Tibial artery (tissue), 4 donors: ENCODE data around the gene SMIM35.

Experiments used
- DNase-seq, 2 donors: peaks; one replicate each; pipeline ENCODE4 v3.0.0-alpha.2; 2019
- H3K27ac ChIP-seq, 2 donors: fragments of 200-600 bp; sonication (generic) in 1 of 2; 1 replicate in 1 of 2; 2 replicates in 1 of 2; pipeline ENCODE4 v1.5.1; 2018 to 2019; ENCODE audit warnings: mild to moderate bottlenecking in 1 of 2
- H3K27me3 ChIP-seq, 2 donors: fragments of 200-600 bp; sonication (generic) in 1 of 2; one replicate each; pipeline versions ENCODE4 v1.5.1 to v1.6.0; 2016 to 2019
- H3K36me3 ChIP-seq, 3 donors: fragments of 200-600 bp; sonication (generic) in 2 of 3; one replicate each; pipeline ENCODE4 v1.5.1; 2016 to 2019; ENCODE audit warnings: mild to moderate bottlenecking in 2 of 3
- H3K4me1 ChIP-seq, 4 donors: fragments of 200-600 bp; sonication (generic) in 2 of 4; 1 replicate in 3 of 4; 2 replicates in 1 of 4; pipeline ENCODE4 v1.5.1; 2016 to 2019
- H3K4me3 ChIP-seq, 2 donors: fragments of 200-600 bp; sonication (generic) in 1 of 2; 1 replicate in 1 of 2; 2 replicates in 1 of 2; pipeline ENCODE4 v1.5.1; 2018 to 2019; ENCODE audit warnings: mild to moderate bottlenecking in 2 of 2
- H3K9me3 ChIP-seq, 3 donors: fragments of 200-600 bp; sonication (generic) in 1 of 3; one replicate each; pipeline ENCODE4 v1.5.1; 2016 to 2019
- intact Hi-C: fragments of 100-400 bp; cut with DNase I; formaldehyde crosslinking; loops from one replicate; pipeline ENCODE4 v1.15.0; 2023; ENCODE audit warnings: low total_unique reads
- TF ChIP-seq, protein P1 (sequence below), 2 experiments: fragments of 200-600 bp in 1 of 2; fragments of 450-650 bp in 1 of 2; IDR thresholded peaks; one replicate each; pipeline ENCODE4 v1.5.1; 2017 to 2019; ENCODE audit warnings: antibody characterized with exemption in 2 of 2, mild to moderate bottlenecking in 1 of 2, moderate library complexity in 1 of 2

The SMIM35 gene

DNA sequence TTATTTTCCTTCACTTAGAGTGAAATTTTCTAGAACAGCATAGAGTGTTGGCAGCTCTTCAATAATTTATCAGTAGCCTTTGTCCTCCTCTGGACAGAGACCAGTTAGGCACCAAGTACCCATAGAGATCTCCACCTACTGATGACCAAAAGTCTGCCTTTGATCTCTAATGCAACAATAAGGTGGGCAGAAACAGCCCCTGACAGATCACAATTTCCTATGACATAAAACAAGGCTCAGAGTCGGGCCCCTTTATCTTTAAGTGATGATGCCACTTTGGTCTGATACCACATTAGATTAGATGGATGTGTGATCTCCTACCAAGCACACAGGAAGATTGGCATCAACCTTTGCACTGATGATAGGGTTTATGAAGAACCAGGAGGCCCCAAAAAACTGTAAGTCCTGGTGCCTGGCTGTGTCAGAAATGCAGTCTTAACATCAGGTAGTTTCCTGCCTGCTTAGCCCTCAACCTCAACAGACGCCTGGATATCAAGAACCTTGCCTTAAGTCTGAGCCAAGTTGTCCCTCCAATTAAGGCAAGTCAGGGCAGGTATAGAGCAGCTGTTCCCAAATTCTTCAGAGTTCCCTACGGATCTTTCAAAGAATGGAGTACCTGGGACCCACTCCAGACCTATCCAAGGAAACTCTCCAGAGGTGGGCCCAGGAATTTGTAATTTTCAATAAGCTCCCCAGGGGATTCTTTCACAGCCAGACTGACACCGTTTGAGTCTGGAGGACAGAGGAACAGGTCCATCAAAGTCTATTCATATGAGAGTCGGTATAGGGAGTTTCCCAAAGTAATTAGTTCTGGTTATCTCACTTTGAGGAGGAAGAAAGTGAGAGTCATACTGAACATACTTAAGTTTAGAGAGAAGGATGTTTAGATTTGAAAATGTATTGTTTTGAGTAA lies 40.5 kb downstream of the SMIM35 start:
- Histone ChIP-seq H3K4me3 (no peak overlapping the region), H3K27me3 (peaks cover 0 to 2% of the 10 kb centered on the region in 2 donors), H3K27ac (no peak overlapping the region), H3K36me3 (no peaks in the 10 kb centered on the region), H3K9me3 (no peaks in the 10 kb centered on the region), H3K4me1 (no peaks in the 10 kb centered on the region)
- intact Hi-C loops, result no loop called here
- TF ChIP-seq, protein P1, sequence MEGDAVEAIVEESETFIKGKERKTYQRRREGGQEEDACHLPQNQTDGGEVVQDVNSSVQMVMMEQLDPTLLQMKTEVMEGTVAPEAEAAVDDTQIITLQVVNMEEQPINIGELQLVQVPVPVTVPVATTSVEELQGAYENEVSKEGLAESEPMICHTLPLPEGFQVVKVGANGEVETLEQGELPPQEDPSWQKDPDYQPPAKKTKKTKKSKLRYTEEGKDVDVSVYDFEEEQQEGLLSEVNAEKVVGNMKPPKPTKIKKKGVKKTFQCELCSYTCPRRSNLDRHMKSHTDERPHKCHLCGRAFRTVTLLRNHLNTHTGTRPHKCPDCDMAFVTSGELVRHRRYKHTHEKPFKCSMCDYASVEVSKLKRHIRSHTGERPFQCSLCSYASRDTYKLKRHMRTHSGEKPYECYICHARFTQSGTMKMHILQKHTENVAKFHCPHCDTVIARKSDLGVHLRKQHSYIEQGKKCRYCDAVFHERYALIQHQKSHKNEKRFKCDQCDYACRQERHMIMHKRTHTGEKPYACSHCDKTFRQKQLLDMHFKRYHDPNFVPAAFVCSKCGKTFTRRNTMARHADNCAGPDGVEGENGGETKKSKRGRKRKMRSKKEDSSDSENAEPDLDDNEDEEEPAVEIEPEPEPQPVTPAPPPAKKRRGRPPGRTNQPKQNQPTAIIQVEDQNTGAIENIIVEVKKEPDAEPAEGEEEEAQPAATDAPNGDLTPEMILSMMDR (IDR thresholded peaks at IDR 0.05), result no peak
- no peak for DNase-seq

DNA sequence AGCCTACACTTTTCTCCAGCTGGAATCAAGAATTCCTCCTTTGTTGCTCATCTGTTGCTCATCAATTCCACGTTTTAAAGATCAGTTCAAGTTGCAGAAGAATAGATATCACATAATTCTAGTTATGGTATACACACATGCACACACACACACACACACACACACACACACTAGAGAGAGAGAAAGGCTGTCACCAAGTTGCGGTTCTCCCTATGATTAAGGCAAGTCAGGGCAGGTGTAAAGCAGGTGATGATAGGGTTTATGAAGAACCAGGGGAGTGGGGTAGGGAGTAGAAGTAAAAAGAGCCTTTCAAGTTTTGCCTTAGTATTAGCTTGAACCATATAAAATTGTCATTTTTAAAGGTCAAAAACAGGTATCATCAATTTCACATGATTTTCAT lies 41.6 kb downstream of the SMIM35 start:
- intact Hi-C loops, result no loop called here
- Histone ChIP-seq H3K9me3 (no peaks in the 10 kb centered on the region), H3K36me3 (no peaks in the 10 kb centered on the region), H3K27ac (no peak overlapping the region), H3K27me3 (peaks cover 0 to 7% of the 10 kb centered on the region in 2 donors), H3K4me3 (no peak overlapping the region), H3K4me1 (no peaks in the 10 kb centered on the region)
- TF ChIP-seq, protein P1 (IDR thresholded peaks at IDR 0.05), result no peak
- DNase-seq, result no peak

DNA sequence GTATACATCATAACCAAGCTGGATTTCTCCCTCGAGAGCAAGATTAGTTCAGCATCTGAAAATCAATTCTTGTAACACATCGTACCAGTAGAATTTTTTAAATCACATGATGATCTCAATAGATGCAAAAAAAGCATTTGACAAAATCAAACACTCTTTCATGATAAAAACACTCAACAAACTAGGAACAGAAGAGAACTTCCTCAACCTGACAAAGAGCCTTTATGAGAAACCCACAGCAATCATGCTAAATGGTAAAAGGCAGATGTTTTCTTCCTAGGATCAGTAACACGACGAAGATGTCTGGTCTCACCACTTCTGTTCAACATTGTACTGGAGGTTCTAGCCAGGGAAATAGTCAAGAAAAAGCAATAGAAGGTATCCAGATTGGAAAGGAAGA lies 44.0 kb downstream of the SMIM35 start:
- H3K4me3 ChIP-seq, result no peak overlapping the region
- no peak overlapping the region for H3K27ac ChIP-seq
- peaks cover 0 to 16% of the 10 kb centered on the region in 2 donors for H3K27me3 ChIP-seq
- TF ChIP-seq, protein P1 (IDR thresholded peaks at IDR 0.05), result no peak
- no peaks in the 10 kb centered on the region for H3K9me3 ChIP-seq
- DNase-seq, result no peak
- intact Hi-C loops, result no loop called here
- no peaks in the 10 kb centered on the region for H3K36me3 ChIP-seq
- no peaks in the 10 kb centered on the region for H3K4me1 ChIP-seq

DNA sequence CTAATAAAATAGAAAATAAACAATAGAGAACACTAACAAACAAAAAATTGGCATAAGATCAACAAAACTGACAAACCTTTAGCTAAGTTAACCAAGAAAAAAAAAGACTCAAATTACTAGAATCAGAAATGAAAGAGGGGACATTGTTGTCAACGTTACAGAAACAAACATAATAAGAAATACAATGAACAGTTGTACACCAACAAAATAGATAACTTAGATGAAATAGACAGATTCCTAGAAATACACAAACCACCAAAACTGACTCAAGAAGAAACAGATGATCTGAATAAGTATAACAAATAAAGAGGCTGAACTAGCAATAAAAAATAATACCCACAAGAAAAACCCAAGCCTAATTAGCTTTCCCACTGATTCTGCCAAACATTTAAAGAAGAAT lies 44.6 kb downstream of the SMIM35 start:
- intact Hi-C loops, result no loop called here
- DNase-seq, result no peak
- Histone ChIP-seq H3K27me3 (peaks cover 0 to 16% of the 10 kb centered on the region in 2 donors), H3K4me1 (no peaks in the 10 kb centered on the region), H3K4me3 (no peak overlapping the region), H3K9me3 (no peaks in the 10 kb centered on the region), H3K27ac (no peak overlapping the region), H3K36me3 (no peaks in the 10 kb centered on the region)
- TF ChIP-seq, protein P1 (IDR thresholded peaks at IDR 0.05), result no peak

DNA sequence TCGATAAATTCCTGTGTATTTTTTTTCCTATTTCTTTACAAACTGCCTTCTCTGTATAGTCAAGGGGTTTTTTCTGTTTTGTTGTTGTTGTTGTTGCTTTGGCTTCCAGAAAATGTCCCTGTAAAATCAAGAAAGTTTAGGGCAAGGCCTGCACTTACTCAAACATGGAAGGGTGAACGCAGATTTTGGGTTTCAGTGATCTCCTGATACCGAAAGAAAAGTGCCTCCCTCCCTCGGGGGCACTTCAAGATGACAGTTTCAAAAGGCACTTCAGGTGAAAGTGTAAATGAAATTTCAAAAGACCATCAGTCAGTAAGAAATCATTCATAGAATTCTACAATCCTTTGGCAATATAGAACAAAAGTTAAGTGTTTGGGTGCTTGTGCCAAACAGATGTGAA lies 53.3 kb downstream of the SMIM35 start:
- no peaks in the 10 kb centered on the region for H3K27me3 ChIP-seq
- no peaks in the 10 kb centered on the region for H3K9me3 ChIP-seq
- intact Hi-C loops, result no loop called here
- no peak overlapping the region for H3K4me3 ChIP-seq
- H3K4me1 ChIP-seq, result no peaks in the 10 kb centered on the region
- no peaks in the 10 kb centered on the region for H3K36me3 ChIP-seq
- TF ChIP-seq, protein P1 (IDR thresholded peaks at IDR 0.05), result no peak
- no peak for DNase-seq
- no peak overlapping the region for H3K27ac ChIP-seq
